GM18861 (cell line): ENCODE results near the gene BAMBI.
"Not testable (repeated sequence)": the region's sequence is repeated elsewhere in the genome, so short reads cannot be mapped to it uniquely, and the experiment has no call there.

Experiments
- ATAC-seq: cut with Tn5 transposase; IDR thresholded peaks from one replicate; pipeline ENCODE4 v1.9.1; 2021; ENCODE audit not compliant: unreplicated experiment

The BAMBI gene

GRCh38 chr10:28676968-28677887 lies at the start of gene BAMBI:
Gene BAMBI (plus strand): TSS chr10:28677521. CDS start chr10:28677898, 377 bp downstream.
- ATAC-seq = peak; percentile 95

- peak; percentile 51 for ATAC-seq
Observed at GRCh38 chr10:28628184-28628893, 49.0 kb upstream of the BAMBI start.

GRCh38 chr10:28631896-28632583 lies 45.3 kb upstream of the BAMBI start:
- no peak for ATAC-seq

GRCh38 chr10:28632584-28632945 lies 44.8 kb upstream of the BAMBI start:
- ATAC-seq = no peak

GRCh38 chr10:28633750-28634149 lies 43.6 kb upstream of the BAMBI start:
- ATAC-seq = no peak

- no peak for ATAC-seq
Observed at GRCh38 chr10:28637346-28637745, 40.0 kb upstream of the BAMBI start.

GRCh38 chr10:28638392-28638791 lies 38.9 kb upstream of the BAMBI start:
- no peak for ATAC-seq

- ATAC-seq = no peak
Observed at GRCh38 chr10:28640551-28640950, 36.8 kb upstream of the BAMBI start.

- no peak for ATAC-seq
Observed at GRCh38 chr10:28644647-28645046, 32.7 kb upstream of the BAMBI start.

GRCh38 chr10:28652106-28652505 lies 25.2 kb upstream of the BAMBI start:
- ATAC-seq = no peak

GRCh38 chr10:28652703-28653102 lies 24.6 kb upstream of the BAMBI start:
- no peak for ATAC-seq

- ATAC-seq = not testable (repeated sequence)
Observed at GRCh38 chr10:28658824-28659223, 18.5 kb upstream of the BAMBI start.

GRCh38 chr10:28661035-28661434 lies 16.3 kb upstream of the BAMBI start:
- no peak for ATAC-seq

- ATAC-seq = peak; percentile 80
Observed at GRCh38 chr10:28663576-28664368, 13.5 kb upstream of the BAMBI start.

- no peak for ATAC-seq
Observed at GRCh38 chr10:28664369-28664740, 13.0 kb upstream of the BAMBI start.

GRCh38 chr10:28666751-28667467 lies 10.4 kb upstream of the BAMBI start:
- ATAC-seq = no peak

GRCh38 chr10:28668363-28669226 lies 8.7 kb upstream of the BAMBI start:
- no peak for ATAC-seq

- ATAC-seq = no peak
Observed at GRCh38 chr10:28669227-28670173, 7.8 kb upstream of the BAMBI start.
